Measurements from ENCODE around the gene USP21. TPM values are rescaled to one million over a fixed set of nuclear protein-coding genes. Genes with fewer than 3 reads are reported as not detected.

The USP21 gene
- total RNA-seq, 4 donors from 2014 or later: 12.9 to 53.1 (median 20.6) TPM

DNA sequence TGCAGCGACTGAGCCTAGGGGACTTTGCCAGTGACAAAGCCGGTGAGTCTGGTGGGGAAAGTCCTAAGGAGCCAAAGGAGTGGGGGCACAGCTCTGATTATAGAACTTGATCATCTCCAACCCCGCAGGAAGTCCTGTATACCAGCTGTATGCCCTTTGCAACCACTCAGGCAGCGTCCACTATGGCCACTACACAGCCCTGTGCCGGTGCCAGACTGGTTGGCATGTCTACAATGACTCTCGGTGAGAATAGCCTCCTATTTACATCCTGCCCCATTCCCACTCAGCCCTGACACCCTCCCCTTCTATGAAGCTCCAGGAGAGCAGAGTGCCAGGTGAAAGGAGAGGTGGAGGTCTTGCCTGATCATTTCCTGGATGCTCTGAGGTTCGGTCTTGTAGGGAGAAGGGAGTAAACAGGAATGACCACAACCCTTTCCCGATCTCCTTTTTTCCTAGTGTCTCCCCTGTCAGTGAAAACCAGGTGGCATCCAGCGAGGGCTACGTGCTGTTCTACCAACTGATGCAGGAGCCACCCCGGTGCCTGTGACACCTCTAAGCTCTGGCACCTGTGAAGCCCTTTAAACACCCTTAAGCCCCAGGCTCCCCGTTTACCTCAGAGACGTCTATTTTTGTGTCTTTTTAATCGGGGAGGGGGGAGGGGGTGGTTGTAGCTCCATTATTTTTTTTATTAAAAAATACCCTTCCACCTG, 5.8 kb downstream of the USP21 start:
- no peaks in the 10 kb centered on the region for H3K27me3 ChIP-seq
- DNase-seq (ENCODE audit: low spot score in 2 of 2): no peak
- H3K9me3 ChIP-seq: no peaks in the 10 kb centered on the region
- H3K36me3 ChIP-seq: peaks cover 0 to 62% (median 0%) of the 10 kb centered on the region in 3 donors
- H3K4me1 ChIP-seq: peaks cover 0 to 55% (median 21%) of the 10 kb centered on the region in 4 donors
- 66 to 67% methylated on average over 14 of the region's 14 CpGs for WGBS, 2 donors
- peak overlapping the region in 3 of 4 donors; percentile 62 to 87 (median 75) for H3K4me3 ChIP-seq
- TF ChIP-seq CTCF (IDR thresholded peaks at IDR 0.05): no peak
- no peak for TF ChIP-seq EP300 (IDR thresholded peaks at IDR 0.05)
- TF ChIP-seq POLR2A (IDR thresholded peaks at IDR 0.05): no peak
- peak overlapping the region; percentile 49 to 96 (median 88) for H3K27ac ChIP-seq

GRCh38 chr1:161165742-161166668, 6.7 kb downstream of the USP21 start, which contains the start of gene PPOX:
TSS of gene PPOX (plus strand) at chr1:161166426. CDS start at chr1:161166848, 422 bp downstream.
- H3K4me1 ChIP-seq: peaks cover 0 to 45% (median 14%) of the 10 kb centered on the region in 4 donors
- DNase-seq (ENCODE audit: low spot score in 2 of 2): peak; percentile 95 to 97
- no peaks in the 10 kb centered on the region for H3K27me3 ChIP-seq
- H3K9me3 ChIP-seq: no peaks in the 10 kb centered on the region
- peaks cover 0 to 66% (median 3%) of the 10 kb centered on the region in 3 donors for H3K36me3 ChIP-seq
- H3K4me3 ChIP-seq: peak within 1 kb of the TSS; percentile 62 to 87 (median 71)
- WGBS, 2 donors: 1% methylated on average over 49 to 54 of the region's 54 CpGs
- TF ChIP-seq EP300 (IDR thresholded peaks at IDR 0.05) (peak; percentile 78 to 94), POLR2A (IDR thresholded peaks at IDR 0.05) (peak in 1 of 2 donors; percentile 70), CTCF (IDR thresholded peaks at IDR 0.05) (peak; percentile 38 to 61 (median 41))
- peak within 1 kb of the TSS; percentile 62 to 96 (median 88) for H3K27ac ChIP-seq

DNA sequence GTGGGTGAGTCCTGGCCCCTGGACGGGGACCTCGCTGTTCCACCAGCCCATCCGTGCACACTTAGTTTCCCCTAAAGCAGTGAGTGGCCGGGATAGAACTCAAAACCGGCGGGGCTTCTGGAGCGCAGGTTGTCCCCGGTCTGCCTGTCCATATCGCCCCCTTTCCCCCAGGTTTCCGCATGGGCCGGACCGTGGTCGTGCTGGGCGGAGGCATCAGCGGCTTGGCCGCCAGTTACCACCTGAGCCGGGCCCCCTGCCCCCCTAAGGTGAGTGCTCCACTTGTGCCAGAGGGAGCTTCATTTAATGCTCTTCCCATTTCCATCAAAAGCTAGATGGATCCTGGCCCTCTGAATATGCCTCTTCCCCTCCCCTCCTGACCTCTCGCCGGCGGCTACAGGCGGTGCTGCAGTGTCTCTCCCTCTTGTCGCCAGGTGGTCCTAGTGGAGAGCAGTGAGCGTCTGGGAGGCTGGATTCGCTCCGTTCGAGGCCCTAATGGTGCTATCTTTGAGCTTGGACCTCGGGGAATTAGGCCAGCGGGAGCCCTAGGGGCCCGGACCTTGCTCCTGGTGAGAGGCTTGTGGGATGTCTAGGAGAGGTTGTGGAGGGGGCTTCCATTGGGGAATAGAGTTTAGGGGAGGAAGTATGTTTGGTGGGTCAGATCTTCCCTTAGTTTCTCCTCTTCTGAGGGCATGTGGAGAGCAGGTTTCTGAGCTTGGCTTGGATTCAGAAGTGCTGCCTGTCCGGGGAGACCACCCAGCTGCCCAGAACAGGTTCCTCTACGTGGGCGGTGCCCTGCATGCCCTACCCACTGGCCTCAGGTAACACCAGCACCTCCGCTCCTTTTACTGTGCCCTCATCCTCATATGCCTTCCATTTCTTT, 7.6 kb downstream of the USP21 start:
- Histone ChIP-seq H3K27ac (peak overlapping the region; percentile 62 to 96 (median 88)), H3K36me3 (peaks cover 0 to 66% (median 12%) of the 10 kb centered on the region in 3 donors), H3K4me3 (peak overlapping the region; percentile 62 to 87 (median 71)), H3K4me1 (peaks cover 0 to 36% (median 13%) of the 10 kb centered on the region in 4 donors), H3K9me3 (no peaks in the 10 kb centered on the region), H3K27me3 (no peaks in the 10 kb centered on the region)
- 7 to 10% methylated on average over 26 to 33 of the region's 33 CpGs for WGBS, 2 donors
- DNase-seq (ENCODE audit: low spot score in 2 of 2): no peak
- TF ChIP-seq CTCF (IDR thresholded peaks at IDR 0.05): no peak
- TF ChIP-seq EP300 (IDR thresholded peaks at IDR 0.05): no peak

DNA sequence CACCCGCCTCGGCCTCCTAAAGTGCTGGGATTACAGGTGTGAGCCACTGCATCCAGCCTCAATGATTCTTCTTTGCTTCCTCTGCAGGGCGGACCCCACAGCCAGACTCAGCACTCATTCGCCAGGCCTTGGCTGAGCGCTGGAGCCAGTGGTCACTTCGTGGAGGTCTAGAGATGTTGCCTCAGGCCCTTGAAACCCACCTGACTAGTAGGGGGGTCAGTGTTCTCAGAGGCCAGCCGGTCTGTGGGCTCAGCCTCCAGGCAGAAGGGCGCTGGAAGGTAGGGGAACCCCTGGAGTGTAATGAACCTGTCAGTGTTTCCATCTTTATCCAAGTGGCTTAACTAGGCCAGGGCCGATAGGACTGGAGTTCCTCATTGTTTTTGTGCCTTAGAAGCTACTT, 9.6 kb downstream of the USP21 start:
- 87 to 96% methylated on average over 9 of the region's 9 CpGs for WGBS, 2 donors
- Histone ChIP-seq H3K9me3 (no peaks in the 10 kb centered on the region), H3K36me3 (peaks cover 0 to 66% (median 19%) of the 10 kb centered on the region in 3 donors), H3K27ac (no peak overlapping the region), H3K4me3 (no peak overlapping the region), H3K4me1 (peaks cover 0 to 46% (median 20%) of the 10 kb centered on the region in 4 donors), H3K27me3 (no peaks in the 10 kb centered on the region)
- TF ChIP-seq CTCF (IDR thresholded peaks at IDR 0.05): no peak
- TF ChIP-seq POLR2A (IDR thresholded peaks at IDR 0.05): no peak
- TF ChIP-seq EP300 (IDR thresholded peaks at IDR 0.05): no peak
- no peak for DNase-seq (ENCODE audit: low spot score in 2 of 2)
